ENCODE data around the gene ATP2A2.
"Not testable (repeated sequence)": the region's sequence is repeated elsewhere in the genome, so short reads cannot be mapped to it uniquely, and the experiment has no call there.

The ATP2A2 gene

DNA sequence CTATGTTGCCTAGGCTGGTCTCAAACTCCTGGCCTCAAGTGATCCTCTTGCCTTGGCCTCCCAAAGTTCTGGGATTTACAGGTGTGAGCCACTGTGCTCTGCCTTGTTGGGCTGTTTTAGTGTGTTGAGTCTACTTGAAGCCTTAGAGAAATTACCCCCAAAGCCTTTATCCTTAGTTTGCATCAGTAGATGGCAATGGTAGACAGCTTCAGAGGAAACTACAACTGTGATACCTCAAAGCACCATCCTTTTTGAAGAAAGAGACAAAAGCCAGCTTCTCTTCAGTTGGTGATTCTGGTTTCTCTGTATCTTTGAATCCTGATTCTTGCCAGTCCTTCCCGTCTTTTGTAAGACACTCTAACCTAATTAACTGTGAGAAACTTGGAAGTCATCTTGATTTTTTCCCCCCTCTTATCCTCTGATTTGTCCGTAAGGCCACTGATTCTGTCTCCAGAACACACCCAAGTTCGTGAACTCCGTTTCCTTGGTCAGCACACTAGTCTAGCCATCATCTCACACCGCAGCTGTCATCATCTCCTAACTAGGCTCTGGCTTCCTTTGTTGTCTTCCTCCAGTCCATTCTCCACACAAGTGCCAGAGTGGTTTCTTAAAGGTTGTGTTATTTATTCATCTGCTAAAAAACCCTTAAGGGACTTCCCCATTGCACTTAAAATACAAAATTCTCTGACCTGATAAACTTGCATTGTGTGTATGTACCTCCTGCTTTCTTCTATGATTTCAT, 20.2 kb downstream of the ATP2A2 start:
- no peak for DNase-seq (ENCODE audit: low read depth)

DNA sequence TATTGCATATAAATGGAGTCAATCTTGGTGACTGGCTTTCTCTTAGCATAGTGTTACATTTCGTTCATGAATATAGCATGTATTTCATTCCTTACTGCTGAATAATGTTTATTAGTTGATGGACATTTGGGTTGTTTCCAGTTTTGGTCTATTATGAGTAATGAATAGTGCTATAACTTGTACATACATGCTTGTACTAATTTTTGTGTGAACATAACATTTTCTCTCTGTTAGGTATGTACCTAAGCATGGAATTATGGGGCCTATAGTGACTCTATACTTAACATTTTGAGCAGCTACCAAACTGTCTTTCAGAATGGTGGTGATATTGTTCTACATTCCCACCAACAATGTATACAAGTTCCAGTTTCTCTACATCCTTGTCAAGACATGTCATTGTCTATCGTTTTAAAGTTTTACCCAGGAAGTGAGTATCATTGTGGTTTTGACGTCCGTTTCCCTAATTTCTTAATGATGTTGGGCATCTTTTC, 23.1 kb downstream of the ATP2A2 start:
- DNase-seq (ENCODE audit: low read depth) = no peak

DNA sequence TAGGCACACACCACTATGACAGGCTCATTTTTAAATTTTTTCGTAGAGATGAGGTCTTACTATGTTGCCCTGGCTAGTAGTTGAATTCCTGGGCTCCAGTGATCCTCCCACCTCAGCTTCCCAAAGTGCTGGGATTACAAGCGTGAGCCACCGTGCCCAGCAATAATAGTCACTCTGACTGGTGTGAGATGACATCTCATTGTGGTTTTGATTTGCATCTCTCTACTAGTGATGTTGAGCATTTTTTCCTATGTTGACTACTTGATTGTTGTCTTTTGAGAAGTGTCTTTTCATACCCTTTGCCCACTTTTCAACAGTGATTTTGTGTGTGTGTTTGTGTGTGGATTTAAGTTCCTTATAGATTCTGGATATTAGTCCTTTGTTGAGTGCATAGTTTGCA, 26.3 kb downstream of the ATP2A2 start:
- no peak for DNase-seq (ENCODE audit: low read depth)

DNA sequence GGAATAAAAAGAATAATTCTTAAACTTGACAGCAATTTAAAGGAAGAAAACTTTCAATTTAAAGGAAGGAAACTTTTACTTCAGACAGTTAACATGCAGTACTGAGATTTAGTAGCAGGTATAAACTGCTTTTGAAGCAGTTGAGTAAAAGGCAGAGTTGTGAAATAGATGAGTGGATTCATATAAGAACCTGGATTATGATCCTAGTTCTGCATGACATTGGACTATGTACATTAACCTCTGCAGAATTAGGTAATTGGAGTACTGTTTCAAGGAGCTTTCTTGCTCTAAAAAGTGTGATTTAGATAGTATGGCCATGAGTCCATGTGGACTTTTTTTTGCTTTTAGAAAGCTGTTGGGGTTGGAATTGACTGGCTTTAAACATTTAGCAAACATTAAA, 29.7 kb downstream of the ATP2A2 start:
- no peak for DNase-seq (ENCODE audit: low read depth)

DNA sequence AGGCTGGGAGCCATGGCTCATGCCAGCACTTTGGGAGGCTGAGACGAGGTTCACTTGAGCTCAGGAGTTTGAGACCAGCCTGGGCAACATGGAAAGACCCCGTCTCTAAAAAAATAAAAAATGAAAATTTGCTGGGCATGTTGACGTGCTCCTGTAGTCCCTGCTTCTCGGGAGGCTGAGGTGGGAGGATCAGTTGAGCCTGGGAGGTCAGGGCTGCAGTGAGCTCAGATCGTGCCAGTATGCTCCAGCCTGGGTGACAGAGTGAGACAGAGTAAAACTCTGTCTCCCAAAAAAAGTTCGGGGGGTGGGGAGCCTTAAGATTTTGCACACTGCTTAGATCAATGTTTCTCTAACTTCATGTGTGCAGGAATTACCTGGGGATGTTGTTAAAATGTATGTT, 30.9 kb downstream of the ATP2A2 start:
- no peak for DNase-seq (ENCODE audit: low read depth)

DNA sequence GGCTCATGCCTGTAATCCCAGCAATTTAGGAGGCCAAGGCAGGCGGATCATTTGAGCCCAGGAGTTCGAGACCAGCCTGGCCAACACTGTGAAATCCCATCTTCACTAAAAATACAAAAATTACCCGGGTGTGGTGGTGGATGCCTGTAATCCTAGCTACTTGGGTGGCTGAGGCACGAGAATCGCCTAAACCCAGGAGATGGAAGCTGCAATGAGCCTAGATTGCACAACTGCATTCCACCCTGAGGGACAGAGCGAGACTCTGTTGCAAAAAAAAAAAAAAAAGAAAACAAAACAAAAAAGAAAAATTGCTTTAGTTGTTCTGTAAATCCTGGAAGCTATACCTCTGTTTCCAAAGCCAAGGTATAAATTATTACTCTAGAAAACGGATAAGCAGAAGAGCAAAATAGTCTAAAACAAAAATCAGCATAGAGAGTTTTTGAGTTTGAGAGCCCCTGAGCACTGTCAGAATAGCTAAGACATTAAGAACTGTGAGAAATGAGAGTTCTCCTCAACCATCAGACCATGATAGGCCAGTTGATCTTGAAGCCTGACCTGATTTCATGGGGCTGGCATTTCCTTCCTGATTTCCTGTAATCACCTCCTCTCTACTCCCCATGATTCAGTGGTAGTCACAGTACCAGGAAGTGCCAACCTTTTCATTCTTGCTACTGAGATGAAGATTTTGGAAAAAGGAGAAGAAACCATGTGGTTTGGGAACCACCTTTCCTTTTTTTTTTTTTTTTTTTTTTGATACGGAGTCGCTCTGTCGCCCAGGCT, 31.7 kb downstream of the ATP2A2 start:
- DNase-seq (ENCODE audit: low read depth) = no peak

DNA sequence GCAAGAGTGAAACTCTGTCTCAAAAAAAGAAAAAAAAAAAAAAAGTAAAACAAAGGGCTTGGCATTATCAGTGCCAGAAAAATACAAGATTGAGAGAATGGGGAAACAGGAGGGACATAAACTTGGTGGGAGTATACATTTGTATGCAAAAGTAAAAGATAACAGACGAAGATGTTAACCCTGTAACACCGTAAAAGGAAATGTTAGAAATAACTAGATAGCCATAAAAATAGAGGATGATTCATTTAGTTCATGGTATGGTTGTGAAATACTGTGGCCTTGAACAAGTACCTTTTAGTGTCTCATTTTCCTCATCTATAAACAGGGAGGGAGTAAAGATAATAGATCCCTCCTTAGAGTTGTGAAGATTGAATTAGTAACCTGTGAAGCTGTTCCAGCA, 33.3 kb downstream of the ATP2A2 start:
- no peak for DNase-seq (ENCODE audit: low read depth)

DNA sequence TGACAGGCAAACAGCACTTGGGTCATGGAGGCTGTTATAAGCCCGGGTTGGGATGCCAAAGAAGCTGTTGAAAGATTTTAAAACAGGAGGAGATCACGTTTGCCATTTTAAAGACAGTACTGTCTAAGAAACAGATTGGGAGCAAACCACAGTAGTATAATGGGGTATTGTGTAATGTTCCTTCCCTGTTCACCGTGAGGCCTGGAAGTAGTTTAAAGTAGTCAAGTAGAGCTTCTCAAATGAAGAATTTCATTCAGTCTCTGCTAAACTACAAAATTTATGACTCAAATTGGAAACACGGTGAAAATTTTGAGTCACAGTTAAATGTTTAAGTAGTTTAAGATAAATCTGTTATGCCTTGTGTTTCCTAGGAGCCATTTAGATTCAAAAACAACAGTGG, 35.8 kb downstream of the ATP2A2 start:
- no peak for DNase-seq (ENCODE audit: low read depth)

DNA sequence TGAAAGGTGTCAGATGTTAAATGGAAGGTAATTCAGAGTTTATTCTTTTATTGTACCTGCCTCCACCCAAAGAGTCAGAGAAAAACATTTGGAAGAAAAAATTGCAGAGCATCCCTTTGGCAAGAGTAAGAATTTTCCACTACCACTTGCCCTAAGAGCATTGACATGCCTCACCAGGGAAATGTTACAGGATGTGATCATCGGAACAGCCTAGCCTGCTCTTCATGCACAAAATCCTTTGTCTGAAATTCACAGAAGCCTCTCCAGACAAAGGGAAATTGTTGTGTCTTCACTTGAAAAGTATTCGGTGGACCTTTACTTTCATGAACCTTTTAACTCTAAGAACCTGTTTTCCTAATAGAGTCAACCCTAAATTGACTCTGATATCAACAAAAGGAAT, 36.9 kb downstream of the ATP2A2 start:
- no peak for DNase-seq (ENCODE audit: low read depth)

DNA sequence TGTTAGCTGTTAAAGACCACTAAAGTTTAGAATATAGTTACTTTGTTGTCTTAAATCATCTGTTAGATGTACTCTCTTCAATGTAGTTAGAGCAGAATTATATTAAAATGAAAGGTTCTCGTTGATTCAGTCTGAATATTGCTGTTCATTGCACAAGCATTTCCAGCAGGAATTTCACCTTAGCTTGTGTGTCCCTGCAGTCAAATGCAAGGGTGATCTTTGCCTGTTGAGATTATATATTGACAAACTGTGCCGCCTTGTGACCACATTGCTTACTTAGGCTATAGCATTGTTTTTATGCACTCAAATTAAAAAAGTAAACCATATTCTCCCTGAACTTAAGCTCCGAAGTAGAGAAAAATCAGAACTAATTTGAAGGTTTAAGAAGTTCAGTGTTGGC, 39.5 kb downstream of the ATP2A2 start:
- no peak for DNase-seq (ENCODE audit: low read depth)

DNA sequence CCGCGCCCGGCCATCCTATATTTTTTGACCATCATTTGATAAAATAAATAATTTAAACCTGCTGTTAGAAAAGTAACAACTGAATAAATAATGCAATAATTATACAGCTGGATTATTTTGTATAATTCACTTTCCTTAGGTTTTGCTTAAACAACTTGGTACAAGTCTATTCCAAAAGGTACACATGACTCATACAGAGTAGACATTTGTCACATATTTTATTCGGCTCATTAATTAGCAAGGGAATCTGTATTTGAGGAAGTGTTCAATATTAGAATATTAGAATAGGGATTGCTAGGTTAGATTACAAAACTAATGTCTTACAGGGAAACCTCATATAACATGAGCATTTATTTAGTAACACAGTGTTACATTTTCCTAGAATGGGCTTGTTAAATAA, 48.7 kb downstream of the ATP2A2 start:
- DNase-seq (ENCODE audit: low read depth) = no peak

DNA sequence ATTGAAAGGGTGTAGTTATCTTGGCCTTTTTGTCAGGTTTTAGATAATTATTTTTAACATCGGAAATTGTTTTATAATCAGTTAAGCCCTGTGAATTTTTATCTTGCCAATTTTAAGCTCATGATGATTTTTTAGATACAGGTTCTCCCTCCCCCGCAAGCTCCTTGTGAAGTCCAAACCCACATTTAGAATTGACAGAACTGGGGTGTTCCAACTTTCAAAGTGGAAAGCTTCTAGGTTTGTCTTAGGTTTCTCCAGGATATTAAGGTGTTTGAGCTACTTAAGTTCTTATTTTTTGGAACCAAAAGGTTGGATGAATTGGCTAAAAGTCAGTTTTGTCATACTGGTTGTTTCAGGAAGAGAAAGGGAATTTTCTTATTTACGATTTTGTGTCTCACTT, 49.1 kb downstream of the ATP2A2 start:
- no peak for DNase-seq (ENCODE audit: low read depth)

DNA sequence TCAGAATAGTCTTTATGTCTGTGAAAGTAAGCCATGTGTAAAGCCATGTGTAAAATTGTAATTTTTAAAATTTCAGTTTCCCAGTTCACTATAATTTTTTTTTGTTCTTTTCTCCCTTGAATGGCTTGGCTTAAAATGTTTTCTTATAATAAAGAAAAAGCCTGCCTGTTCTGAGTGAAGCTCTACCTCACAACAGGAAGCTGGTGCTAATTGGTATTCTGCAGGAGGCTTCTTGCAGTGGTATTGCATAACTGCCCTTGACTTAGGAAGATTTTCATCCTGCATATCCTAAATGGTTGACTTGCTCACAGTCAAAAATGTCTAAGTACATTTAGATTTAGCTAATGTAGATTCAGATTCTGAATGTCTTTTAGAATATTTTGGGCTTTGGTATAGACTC, 49.5 kb downstream of the ATP2A2 start:
- no peak for DNase-seq (ENCODE audit: low read depth)

DNA sequence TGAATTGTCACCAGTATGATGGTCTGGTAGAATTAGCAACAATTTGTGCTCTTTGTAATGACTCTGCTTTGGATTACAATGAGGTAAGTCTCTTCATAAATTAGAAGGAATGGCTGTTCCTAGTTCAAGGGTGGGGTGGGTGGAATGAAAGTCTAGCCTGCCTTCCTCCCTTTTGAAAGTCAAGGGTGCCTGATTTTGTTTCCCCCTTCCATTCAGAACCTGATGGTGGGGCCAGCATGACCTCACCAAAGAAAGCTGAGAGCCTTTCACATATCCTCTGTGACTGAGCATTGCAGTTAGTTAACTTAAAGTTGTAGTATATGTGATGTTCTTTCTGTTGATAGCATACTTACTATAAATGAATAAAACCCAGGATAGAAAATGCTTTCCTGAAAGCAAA, 52.2 kb downstream of the ATP2A2 start:
- no peak for DNase-seq (ENCODE audit: low read depth)

DNA sequence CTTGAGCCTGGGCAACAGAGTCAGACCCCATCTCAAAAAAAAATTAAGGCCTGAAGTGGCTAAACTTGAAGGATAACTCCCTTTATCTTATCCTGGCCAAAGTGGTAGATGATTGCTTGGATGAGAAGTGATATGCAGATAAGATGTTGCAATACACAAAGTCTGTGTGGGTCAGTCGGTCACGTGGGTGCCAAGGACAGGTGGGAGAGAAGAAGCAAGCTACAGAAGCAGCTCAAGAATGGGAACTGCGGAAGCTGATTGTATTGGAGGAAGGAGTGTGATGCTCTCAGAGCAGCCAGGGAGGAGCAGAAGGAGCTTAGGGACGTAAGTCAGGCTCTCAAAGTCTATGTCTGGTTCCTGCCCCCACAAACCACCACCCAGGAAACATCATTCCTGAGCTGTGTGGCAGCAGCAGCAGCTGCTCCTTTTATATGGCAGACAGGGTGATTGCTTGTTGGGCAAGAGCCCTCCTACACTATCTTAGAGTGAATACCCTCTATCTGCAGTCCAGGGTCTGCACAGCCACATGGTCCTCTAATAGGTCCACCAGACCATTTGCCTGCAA, 54.5 kb downstream of the ATP2A2 start:
- DNase-seq (ENCODE audit: low read depth) = no peak

DNA sequence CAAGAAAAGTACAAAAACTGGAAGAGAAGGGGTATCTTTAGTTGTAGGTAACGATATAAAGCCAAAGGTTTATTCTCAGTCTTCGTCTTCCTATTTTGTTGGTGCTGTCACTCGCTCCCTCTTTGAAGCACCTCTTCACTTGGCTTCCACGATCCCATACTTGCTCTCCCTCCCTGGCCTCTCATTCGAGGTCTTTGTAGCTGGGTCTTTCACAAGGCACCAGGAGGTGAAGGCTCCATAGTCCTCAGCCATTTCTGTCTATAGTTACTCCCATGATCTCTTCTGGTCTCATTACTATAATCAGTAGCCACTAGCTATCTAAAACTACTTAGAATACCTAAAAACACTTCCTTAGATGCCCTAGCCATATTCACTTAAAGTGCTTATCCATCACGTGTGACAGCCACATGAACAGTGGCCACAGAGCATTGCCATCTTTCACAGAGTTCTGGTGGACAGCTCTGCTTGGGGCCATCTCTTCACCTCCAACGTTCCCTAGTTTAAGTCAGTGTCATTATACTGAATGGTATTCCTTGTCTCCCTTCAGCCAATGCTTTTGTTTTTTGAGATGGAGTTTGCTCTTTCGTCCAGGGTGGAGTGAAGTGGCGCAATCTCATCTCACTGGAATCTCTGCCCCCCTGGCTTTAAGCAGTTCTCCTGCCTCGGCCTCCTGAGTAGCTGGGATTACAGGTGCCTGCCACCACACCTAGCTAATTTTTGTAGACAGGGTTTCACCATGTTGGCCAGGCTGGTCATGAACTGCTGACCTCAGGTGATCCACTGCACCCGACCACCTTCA, 57.1 kb downstream of the ATP2A2 start:
- DNase-seq (ENCODE audit: low read depth) = no peak

DNA sequence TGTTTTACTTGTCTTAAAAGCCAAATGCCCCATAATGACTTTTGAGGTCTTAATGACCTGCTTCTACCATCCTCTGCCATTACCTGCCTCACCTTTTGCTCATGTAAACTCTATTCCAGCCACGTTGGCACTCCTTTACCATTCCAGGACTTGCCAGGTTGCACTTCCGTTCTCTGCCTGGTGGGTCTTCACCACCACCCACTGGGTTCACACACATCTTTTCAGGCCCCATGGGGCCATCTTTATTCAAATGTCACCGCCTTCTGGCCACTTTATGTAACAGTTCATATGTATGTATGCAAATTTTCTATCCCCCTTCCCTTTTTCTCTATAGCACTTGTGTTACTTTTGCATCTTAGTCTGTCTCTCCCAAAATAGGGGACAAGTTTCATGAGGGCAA, 57.7 kb downstream of the ATP2A2 start:
- no peak for DNase-seq (ENCODE audit: low read depth)

DNA sequence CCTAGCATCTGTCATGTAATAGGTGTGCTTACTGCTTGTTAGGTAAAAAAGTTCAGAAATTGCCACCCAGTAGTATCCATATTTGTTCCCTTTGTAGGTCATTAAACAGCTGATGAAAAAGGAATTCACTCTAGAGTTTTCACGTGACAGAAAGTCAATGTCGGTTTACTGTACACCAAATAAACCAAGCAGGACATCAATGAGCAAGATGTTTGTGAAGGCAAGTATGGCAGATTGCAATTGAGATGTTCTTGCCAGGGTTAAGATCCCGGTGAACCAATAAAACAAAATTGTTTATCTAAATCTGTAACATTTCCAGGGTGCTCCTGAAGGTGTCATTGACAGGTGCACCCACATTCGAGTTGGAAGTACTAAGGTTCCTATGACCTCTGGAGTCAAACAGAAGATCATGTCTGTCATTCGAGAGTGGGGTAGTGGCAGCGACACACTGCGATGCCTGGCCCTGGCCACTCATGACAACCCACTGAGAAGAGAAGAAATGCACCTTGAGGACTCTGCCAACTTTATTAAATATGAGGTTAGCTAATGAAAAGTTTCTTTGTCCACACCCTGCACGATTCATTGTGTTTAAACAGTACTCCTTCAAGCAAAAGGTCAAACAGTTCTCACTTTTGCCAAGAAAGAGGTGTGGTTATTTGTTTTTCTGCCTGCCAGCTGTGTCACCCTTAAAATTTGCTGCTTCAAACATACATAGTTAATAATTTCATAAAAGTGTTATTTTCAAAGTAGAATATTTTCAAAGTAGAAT, 58.3 kb downstream of the ATP2A2 start:
- DNase-seq (ENCODE audit: low read depth) = no peak

DNA sequence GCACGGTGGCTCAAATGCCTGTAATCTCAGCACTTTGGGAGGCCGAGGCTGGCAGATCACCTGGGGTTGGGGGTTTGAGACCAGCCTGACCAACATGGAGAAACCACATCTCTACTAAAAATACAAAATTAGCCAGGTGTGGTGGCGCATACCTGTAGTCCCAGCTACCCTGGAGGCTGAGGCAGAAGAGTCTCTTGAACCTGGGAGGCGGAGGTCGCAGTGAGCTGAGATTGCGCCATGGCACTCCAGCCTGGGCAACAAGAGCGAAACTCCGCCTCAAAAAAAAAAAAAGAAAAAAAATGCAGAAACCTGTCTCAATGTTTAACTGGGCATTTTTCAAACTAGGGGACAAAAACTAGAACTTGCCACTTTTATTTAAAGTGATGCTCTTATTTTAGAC, 59.2 kb downstream of the ATP2A2 start:
- DNase-seq (ENCODE audit: low read depth) = not testable (repeated sequence)

DNA sequence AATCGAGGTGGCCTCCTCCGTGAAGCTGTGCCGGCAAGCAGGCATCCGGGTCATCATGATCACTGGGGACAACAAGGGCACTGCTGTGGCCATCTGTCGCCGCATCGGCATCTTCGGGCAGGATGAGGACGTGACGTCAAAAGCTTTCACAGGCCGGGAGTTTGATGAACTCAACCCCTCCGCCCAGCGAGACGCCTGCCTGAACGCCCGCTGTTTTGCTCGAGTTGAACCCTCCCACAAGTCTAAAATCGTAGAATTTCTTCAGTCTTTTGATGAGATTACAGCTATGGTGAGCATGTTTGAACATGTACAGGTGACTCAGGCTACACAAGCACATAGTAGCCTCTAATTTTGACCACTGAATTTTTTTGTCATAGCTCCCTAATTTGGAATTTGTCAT, 59.7 kb downstream of the ATP2A2 start:
- DNase-seq (ENCODE audit: low read depth) = no peak

DNA sequence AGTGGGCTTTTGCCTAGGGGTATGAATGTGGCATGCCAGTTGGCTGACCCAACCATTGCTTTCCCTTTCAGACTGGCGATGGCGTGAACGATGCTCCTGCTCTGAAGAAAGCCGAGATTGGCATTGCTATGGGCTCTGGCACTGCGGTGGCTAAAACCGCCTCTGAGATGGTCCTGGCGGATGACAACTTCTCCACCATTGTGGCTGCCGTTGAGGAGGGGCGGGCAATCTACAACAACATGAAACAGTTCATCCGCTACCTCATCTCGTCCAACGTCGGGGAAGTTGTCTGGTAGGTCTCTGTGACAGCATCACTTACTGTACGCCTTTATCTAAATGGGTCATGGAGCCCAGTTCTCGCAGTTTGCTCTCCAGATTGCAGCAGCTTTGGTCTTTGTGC, 61.1 kb downstream of the ATP2A2 start:
- DNase-seq (ENCODE audit: low read depth) = no peak

DNA sequence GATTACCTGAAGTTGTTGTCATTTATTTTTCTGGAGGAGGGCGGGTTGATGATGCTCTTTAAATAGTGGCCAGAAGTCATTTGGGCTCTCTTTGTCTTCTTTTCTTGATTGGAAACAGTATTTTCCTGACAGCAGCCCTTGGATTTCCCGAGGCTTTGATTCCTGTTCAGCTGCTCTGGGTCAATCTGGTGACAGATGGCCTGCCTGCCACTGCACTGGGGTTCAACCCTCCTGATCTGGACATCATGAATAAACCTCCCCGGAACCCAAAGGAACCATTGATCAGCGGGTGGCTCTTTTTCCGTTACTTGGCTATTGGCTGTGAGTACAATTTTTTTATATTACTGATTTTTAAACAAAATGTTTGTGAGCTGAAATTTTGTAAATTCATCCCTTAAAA, 62.1 kb downstream of the ATP2A2 start:
- DNase-seq (ENCODE audit: low read depth) = no peak
